ENCODE data around the gene TXNRD3.

TXNRD3 gene

GRCh38 chr3:126684218-126684751 lies 29.4 kb upstream of the TXNRD3 start:
- no peak for DNase-seq

GRCh38 chr3:126683069-126683468 lies 28.1 kb upstream of the TXNRD3 start:
- H3K4me3 ChIP-seq (ENCODE audit: low read length): no peak overlapping the region
- no peak overlapping the region for H3K4me2 ChIP-seq (ENCODE audit: low read depth, low read length)
- H3K79me2 ChIP-seq (ENCODE audit: low read length): no peaks in the 10 kb centered on the region
- no peaks in the 10 kb centered on the region for H3K9me2 ChIP-seq (replicated peaks; ENCODE audit: insufficient read depth, low read length)
- H3K27ac ChIP-seq (ENCODE audit: low read length): no peak overlapping the region
- no peaks in the 10 kb centered on the region for H3K9me3 ChIP-seq (replicated peaks; ENCODE audit: insufficient read depth, low read length)
- no peak overlapping the region for H3K9ac ChIP-seq (ENCODE audit: low read length)
- H4K20me1 ChIP-seq (ENCODE audit: insufficient read depth, low read length): no peaks in the 10 kb centered on the region
- no peak overlapping the region for H2AFZ ChIP-seq (ENCODE audit: low read length)
- H3F3A ChIP-seq (ENCODE audit: insufficient read depth, low read length): no peaks in the 10 kb centered on the region
- DNase-seq: no peak
- no peaks in the 10 kb centered on the region for H3K36me3 ChIP-seq (replicated peaks; ENCODE audit: insufficient read depth, low read length)
- no peaks in the 10 kb centered on the region for H3K27me3 ChIP-seq (replicated peaks; ENCODE audit: insufficient read depth, low read length)
- H3K4me1 ChIP-seq (ENCODE audit: low read length): no peaks in the 10 kb centered on the region
- TF ChIP-seq CTCF (IDR thresholded peaks at IDR 0.05; ENCODE audit: low read length) (no peak), EZH2 (optimal IDR thresholded peaks at IDR 0.05; ENCODE audit: low read depth, low read length) (no peak), EZH2phosphoT487 (IDR thresholded peaks at IDR 0.05; ENCODE audit: low read length) (no peak)

More at GRCh38 chr3:126684218-126684751, 29.4 kb upstream of the TXNRD3 start:
- Histone ChIP-seq H3K9me2 (replicated peaks; ENCODE audit: insufficient read depth, low read length) (no peaks in the 10 kb centered on the region), H3K36me3 (replicated peaks; ENCODE audit: insufficient read depth, low read length) (no peaks in the 10 kb centered on the region), H3K9me3 (replicated peaks; ENCODE audit: insufficient read depth, low read length) (no peaks in the 10 kb centered on the region), H3K4me1 (ENCODE audit: low read length) (no peaks in the 10 kb centered on the region), H3K27ac (ENCODE audit: low read length) (no peak overlapping the region), H3K4me3 (ENCODE audit: low read length) (no peak overlapping the region), H3F3A (ENCODE audit: insufficient read depth, low read length) (no peaks in the 10 kb centered on the region), H4K20me1 (ENCODE audit: insufficient read depth, low read length) (no peaks in the 10 kb centered on the region), H3K9ac (ENCODE audit: low read length) (no peak overlapping the region), H2AFZ (ENCODE audit: low read length) (no peak overlapping the region), H3K4me2 (ENCODE audit: low read depth, low read length) (no peak overlapping the region), H3K27me3 (replicated peaks; ENCODE audit: insufficient read depth, low read length) (no peaks in the 10 kb centered on the region), H3K79me2 (ENCODE audit: low read length) (no peaks in the 10 kb centered on the region)
- no peak for TF ChIP-seq CTCF (IDR thresholded peaks at IDR 0.05; ENCODE audit: low read length)
- no peak for TF ChIP-seq EZH2 (optimal IDR thresholded peaks at IDR 0.05; ENCODE audit: low read depth, low read length)
- TF ChIP-seq EZH2phosphoT487 (IDR thresholded peaks at IDR 0.05; ENCODE audit: low read length): no peak

- Histone ChIP-seq H3K4me1 (ENCODE audit: low read length) (no peaks in the 10 kb centered on the region), H3K27ac (ENCODE audit: low read length) (no peak overlapping the region), H3K9me2 (replicated peaks; ENCODE audit: insufficient read depth, low read length) (no peaks in the 10 kb centered on the region), H3K27me3 (replicated peaks; ENCODE audit: insufficient read depth, low read length) (no peaks in the 10 kb centered on the region), H3K4me3 (ENCODE audit: low read length) (no peak overlapping the region), H3K9ac (ENCODE audit: low read length) (no peak overlapping the region), H3K9me3 (replicated peaks; ENCODE audit: insufficient read depth, low read length) (no peaks in the 10 kb centered on the region), H3K4me2 (ENCODE audit: low read depth, low read length) (no peak overlapping the region), H3F3A (ENCODE audit: insufficient read depth, low read length) (no peaks in the 10 kb centered on the region), H3K79me2 (ENCODE audit: low read length) (no peaks in the 10 kb centered on the region), H3K36me3 (replicated peaks; ENCODE audit: insufficient read depth, low read length) (no peaks in the 10 kb centered on the region), H2AFZ (ENCODE audit: low read length) (no peak overlapping the region), H4K20me1 (ENCODE audit: insufficient read depth, low read length) (no peaks in the 10 kb centered on the region)
- TF ChIP-seq CTCF (IDR thresholded peaks at IDR 0.05; ENCODE audit: low read length): no peak
- no peak for TF ChIP-seq EZH2 (optimal IDR thresholded peaks at IDR 0.05; ENCODE audit: low read depth, low read length)
- no peak for TF ChIP-seq EZH2phosphoT487 (IDR thresholded peaks at IDR 0.05; ENCODE audit: low read length)
- no peak for DNase-seq
Measured at GRCh38 chr3:126682009-126682408, 27.1 kb upstream of the TXNRD3 start.
